HT1080 (cell line): ENCODE data around the gene TMEM184B. TPM values are rescaled to one million over a fixed set of nuclear protein-coding genes. Genes with fewer than 3 reads are reported as not detected.

Experiments
- DNase-seq: peaks from one replicate; pipeline ENCODE4 v3.0.0-alpha.2; 2015; ENCODE audit warnings: low read depth
- total RNA-seq: library from RNA; depleted of rRNA; stranded (reverse); fragments of >200 nt; shearing (Covaris generic); gene quantifications from 2 replicates; pipeline ENCODE4 v1.2.3, GENCODE V29; 2014

The TMEM184B gene
- total RNA-seq, 1 experiment from 2014 or later = 30.3 TPM

DNA sequence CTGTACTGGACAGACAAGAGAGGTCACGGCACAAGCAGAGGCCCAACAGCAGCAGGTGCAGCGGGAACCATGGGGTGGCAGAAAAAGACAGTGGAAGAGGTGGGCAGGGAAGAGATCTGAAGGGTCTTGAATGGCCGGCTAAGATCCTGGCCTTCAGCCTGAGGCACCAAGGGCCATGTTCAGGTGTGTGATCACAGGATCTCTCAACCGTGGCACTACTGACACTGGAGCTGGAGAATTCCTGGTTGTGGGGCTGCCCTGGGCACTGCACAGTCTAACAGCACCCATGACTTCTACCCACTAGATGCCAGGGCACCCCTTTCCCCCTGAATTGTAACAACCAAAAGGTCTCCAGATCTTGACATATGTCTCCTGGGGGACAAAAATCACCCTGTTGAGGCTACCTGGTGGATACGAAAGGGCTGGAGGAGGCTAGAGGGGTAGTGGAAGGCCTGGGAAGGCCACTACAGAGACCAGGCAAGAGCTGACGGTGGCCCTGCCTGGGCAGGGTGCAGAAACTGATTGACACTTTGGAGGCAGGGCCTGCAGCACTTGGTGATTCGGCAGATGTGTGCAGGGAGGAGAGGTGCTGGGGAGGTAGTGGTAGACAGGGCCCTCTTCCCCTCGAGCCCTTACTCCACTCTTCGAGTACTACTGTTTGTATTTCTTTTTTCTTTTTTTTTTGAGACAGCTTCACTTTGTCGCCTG is 36.1 kb upstream of the TMEM184B start:
- no peak for DNase-seq

DNA sequence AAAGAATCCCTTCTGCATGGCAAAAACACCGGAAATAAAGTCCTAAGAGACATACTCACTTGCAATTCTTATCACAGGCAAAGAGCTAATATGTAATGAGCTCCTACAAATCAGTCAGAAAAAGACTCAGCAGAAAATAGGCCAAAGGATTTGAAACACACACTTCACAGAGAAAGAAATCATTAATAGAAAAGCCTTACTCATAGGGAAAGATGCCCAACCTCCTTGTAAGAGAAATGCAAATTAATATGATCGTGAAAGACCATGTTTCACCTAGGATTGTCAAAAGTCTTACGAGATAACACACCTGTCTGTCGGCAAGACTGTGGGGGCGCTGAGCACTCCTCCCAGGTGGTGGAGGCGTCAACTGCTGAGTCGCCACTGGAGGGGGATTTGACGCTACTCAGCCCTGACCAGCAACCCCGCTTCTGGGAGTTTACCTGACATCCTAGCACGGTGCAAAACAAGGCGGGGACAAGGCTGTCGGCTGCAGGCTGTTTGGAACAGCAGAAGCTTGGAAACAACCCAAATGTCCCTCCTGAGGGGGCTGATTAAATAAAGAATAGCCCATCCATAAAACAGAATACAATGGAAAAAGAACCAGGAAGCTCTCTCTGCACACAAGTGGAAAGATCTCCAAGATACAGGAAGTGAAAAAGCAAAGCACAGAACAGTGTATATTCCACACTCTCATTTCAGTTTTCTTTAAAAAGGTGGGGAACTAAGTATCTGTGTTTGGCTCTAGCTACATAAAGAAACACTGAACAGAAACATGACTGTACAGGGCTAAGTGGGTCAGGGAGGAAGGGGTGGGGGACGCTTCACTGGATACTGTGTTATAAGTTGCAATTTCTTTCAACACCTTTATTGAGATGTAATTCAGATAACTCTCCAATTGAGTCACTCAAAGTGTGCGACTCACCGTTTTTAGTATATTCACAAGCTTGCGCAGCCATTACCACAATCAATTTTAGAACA is 33.0 kb upstream of the TMEM184B start:
- DNase-seq = no peak

DNA sequence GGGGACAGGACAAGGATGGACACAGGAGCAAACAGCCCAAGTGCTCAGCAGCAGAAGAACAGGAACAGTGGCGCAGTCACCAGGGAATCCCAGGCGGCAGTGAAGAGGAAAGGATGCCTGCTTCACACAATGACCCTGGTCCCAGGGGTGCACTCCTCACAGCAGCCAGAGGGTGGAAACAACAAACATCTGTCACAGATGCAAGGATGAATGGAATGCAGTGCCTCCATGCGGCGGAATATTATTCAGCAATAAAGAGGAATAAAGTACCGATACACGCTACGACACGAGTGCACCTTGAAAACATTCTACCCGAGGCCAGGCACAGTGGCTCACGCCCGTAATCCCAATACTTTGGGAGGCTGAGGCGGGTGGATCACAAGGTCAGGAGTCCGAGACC is 31.7 kb upstream of the TMEM184B start:
- DNase-seq = no peak

DNA sequence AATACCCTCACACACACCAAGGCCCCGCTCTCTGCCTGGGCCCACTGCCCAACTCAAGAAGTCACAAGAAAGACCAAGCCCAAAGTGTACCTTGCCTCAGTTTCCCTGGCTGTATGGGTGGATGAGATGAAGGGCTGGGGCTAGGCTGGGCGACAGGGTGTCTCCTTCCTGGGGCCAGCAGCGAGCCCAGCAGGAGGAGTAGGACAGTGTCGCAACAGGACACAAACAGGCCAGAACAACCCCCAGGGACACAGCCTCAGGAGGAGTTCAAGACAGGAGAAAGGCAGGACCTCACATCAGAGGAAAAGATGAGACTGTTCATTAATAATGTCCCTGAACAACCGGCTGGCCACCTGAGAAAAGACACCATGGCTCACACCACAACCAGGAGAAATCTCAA is 31.2 kb upstream of the TMEM184B start:
- DNase-seq = no peak

DNA sequence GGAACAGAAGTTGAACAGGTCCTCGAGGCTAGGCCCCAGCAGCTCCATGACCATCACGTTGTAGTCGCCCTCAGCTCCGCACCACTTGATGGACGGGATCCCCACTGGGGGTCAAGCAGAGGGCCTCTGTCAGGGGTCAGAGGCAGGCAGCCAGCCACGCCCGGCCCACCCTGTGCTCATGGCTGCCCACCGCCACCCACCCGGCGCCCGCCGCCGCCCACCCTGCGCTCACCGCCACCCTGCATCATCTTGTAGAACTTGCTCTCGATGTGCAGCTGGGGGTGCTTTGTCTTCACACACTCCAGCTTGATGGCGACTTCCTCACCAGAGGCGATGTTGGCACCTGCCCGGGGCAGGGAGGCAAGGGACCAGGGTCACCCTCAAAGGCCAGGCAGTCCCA is 30.1 kb upstream of the TMEM184B start:
- no peak for DNase-seq

DNA sequence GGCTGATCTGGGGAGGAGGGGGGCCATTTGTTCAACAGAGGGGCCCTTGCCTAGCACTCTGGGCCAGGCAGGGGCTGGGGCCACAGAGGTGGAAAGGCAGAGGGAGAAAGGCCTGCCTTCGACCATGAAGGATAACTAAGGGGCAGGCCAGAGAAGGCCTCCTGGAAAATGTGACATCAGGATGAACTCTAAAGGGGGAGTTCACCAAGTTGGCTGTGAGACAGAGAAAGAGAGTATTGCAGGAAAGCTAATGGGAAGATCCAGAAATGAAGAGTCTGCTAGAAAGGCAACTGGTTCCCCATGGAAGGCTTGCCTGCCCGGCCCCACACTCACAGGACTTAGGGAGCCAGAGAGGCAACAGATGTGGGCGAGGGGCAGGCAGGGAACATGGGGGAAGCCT is 28.1 kb upstream of the TMEM184B start:
- no peak for DNase-seq

DNA sequence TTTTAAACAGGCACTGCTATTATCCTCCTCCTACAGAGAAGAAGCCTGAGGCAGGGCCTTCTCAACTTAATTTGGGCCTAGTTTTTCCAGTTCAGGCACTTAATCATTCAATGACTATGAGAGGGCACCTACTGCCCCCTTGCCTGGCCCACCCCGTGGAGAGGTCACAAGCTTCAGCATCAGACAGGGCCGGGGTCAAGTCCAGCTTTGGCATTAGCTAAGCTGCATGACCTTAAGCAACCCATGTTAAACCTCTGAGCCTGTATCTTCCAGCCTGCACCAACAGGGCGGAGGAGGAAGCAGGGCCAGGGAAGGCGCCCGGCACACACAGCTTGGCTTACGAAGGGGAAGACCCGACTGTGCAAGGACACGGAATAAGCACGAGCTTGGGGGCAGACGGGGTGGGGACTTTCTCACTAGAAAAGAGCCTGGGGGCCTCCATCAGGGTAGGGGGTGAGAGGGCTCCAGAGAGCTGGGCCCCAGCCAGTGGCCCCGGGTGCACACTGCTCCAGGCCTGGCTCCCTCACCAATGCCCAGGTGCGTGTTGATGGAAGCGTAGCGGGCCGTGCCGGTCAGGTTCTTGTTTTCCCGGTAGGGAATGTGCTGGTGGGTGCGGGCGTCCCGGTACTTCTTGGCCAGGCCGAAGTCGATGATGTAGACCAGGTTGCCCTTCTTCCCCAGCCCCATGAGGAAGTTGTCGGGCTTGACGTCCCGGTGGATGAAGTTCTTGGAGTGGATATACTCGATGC is 27.6 kb upstream of the TMEM184B start:
- no peak for DNase-seq

DNA sequence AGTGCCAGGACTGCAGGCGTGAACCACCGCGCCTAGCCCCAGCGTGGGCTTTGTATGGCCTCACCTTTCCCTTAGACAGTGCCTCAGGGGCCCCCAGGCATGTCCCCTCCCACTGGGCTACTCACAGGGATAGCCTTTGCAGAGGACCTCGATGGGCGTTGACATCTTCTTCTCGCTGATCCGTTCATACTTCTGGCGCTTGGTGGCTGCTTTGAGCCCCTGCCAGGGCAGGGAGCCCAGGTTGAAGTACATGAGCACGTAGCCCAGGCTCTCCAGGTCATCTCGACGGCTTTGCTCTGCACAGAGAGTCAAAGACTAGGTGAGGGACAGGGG is 26.9 kb upstream of the TMEM184B start:
- no peak for DNase-seq

DNA sequence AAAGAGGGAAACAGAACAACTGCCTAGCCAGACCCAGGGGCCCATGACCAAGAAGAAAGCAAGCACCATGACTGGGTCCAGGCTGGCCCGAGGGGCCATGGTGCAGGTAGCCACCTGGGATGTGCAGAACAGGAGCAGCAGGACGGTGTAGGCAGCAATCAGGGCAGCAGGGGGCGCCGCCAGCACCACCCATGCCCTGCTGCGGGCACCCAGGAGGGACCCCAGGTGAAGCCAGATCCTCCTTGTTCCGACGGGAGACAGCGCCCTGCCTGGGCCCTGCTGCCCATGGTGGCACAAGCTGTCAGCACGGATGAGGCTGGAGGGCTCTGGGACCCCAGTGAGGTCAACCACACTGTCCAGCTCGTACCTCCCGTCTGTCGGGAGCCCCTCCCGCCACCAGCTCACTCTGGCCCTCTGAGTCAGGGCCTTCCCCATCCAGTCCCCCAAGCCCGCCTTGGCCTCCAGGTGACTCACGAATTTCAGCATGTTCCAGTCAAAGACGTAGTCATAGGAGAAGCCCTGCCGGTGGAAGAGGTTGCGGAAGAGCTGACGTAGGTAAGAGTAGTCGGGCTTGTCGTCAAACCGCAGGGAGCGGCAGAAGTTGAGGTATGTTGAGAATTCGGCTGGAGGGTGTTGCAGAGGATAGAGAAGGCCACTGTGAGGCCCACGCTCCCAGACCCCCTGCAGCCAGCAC is 25.6 kb upstream of the TMEM184B start:
- DNase-seq = peak; percentile 99

DNA sequence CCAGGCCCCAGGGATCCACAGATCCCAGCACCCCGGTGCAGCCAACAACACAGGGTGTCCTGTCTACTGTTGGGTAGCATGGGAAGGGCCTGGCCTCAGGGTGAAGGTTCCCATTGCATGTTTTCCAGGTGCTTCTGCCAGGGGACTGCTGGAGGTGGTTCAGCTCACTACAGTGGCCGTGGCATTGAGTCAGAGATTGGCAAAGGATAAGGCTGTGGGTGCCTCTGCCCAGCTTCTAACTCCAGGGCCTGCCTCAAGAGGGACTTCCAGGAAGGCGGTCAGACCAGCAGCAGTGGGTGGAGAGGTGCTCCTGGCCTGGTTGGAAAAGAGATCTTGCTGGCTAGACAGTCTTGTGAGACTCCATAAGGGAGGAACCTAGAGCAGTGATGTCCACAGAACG is 23.6 kb upstream of the TMEM184B start:
- no peak for DNase-seq

DNA sequence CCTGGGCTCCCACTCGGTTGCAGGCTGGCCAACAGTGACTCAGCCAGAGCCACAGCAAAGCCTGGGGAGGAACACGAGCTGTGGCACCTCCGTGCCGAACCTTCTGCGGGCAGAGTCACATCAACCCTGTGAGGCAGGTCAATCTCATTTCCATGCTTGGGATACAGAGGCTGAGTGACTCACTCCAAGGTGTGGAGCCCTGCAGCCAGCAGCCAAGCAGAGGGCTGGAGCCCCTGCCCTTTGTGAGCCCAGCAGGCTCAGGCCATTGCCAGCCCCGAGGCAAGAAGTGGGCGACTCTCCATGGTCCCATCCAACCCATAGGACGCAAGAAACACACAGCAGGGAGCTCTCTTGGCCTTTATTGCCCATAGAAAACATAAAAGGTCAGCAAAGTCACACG is 23.1 kb upstream of the TMEM184B start:
- no peak for DNase-seq

DNA sequence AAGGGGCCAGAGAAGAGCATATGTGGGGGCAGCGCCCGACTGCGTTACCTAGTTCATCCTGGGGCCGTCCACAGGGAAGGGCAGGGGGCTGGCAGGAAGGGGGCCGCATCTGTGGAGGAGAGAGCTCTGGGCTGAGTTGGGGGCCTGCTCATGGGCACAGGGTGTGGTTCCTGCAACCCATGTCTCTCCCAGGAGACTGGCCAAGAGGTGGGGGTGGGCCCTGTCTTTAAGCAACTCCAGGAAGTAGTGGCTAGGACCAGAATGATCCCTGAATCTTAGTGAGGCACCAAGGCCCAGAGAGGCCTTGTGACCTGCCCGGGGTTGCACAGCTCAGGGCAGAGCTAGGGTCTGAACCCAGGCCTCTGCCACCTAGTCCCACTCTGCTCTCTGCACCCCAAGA is 22.5 kb upstream of the TMEM184B start:
- no peak for DNase-seq

DNA sequence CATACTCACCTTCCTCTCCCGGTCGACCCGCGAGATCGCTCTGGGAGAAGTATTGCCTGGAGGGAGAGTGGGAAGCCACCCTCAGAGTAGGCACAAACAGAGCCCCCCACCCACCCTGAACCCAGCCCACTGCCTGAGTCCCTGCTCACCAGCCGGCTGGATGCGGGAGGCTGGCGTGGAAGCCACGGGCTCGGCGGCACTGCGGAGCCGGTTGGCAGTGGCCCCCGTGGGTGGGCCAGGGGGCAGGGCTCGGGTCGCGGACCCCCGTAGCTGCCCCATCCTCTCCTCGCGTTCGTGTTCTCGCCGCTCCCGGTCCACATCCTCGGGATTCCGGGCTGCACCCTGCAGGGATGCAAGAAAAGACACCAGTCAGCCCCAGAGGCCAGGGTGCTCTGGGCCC is 21.4 kb upstream of the TMEM184B start:
- no peak for DNase-seq

DNA sequence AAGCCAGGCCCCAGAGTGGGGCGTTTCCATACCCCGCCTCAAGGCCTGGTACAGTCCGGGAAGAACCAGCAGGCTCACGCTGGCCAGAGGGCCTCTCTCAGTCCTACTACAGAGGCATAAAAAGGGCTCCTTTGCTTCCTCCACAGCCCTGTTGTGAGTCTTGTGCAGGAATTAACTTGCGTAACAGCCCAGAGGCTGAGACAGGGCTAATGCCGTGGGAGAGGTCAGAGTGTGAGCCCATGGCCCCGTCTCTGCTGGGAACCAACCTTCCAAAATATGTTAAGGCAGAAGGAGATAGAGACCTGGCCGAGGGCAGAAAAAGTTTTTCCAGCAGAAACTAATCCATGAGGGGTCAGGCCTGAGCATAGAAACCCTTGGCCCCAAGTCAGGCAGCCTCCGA is 19.9 kb upstream of the TMEM184B start:
- DNase-seq = no peak

DNA sequence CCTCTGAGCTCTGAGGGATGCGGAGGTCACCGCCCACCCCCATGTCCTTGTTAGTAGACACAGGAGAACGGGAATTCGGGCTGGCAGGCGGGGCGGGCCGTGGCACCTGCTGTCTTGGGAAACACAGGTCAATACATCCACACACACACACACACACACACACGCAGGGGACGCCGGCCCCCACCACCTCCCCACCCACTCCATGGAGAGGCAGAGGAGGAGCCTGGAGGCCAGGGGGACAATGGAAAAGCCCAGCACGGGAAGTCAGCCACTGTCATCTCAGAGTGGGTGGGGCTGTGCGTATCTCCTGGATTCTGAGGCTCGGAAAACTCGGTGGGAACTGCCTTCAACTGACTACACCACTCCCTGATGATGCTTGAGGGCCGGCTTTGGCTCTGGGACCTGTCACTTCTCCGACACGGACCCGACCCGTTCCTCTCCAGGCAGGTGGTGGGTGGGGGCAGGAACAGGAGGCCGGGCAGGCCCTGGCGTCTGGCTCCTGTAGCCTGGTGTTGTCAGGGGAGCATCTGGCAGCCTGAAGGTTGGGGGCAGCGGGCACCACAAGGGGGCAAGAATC is 18.5 kb upstream of the TMEM184B start:
- DNase-seq = no peak

DNA sequence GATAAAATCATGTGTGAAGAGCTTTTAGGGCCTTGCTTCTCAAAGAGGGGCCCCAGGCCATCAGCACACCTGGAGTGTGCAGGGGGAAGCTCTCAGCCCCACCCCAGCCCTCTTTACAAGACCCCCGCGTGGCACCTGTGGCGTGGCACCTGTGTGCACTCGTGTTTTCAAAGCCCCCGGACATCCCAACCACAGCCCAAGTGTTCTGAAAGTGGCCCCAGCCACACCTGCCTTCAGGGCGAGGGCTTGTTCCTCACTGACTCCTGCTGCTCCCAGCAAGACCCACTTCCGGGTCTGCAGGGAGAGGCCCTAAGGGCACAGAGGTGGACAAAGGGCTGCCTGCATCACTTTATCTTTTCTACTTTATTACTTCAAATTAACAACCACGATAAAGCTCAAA is 17.5 kb upstream of the TMEM184B start:
- DNase-seq = no peak

DNA sequence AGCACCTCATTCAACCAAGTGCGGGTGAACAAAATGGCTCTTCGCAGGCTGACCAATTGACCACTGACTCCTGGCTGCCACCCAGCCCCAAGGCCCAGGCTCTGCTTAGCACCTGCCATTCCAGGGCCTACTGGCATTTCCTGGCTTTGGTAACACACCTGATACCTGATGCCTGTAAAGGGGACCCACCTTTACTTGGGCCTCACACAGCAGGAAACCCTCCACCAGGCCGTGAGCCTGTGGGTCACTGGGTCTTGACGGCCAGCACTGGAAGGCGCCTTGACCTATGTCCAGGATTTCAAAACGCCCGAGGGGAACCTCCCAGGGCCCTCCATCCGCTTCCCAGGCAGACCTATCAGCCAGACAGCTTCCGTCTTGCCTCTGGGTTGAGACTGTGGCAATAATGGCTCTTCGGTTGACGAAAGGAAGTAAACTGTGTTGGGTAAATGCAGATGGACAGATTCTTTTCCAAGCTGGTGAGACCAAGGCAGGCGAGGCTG is 16.8 kb upstream of the TMEM184B start:
- no peak for DNase-seq

DNA sequence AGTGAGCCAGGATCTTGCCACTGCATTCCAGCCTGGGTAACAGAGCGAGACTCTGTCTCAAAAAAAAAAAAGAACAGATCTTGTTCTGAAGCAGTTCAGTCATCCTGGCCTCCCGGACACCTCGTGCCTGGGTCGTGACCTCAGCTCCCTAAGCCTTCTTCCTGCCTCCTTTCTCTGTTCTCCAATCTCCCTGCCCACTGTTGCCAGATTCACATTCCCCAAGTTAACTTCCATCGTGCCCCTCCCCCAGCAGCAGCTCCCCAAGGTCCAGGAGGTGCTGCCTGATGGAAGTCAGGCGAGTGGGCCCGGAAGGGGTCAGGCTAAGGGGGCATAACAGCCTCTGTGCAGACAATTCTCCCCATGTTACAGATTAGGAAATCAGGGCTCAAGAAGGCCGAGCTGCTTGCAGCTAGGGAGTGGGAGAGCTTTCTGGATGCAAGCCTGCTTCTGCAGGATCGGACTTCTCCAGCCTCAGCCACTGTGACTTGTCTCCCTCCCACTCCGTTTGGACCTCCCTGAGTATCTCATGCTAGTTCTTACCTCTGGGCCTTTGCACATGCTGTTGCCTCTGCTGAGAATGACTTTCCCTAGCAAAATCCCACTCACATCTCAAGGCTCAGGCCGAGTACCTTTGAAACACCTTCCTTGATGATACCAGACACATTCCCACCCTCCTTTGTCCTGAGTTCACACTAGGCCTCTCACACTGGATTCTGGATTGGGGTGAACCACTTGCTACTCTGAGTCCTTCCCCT is 14.3 kb upstream of the TMEM184B start:
- DNase-seq = no peak

DNA sequence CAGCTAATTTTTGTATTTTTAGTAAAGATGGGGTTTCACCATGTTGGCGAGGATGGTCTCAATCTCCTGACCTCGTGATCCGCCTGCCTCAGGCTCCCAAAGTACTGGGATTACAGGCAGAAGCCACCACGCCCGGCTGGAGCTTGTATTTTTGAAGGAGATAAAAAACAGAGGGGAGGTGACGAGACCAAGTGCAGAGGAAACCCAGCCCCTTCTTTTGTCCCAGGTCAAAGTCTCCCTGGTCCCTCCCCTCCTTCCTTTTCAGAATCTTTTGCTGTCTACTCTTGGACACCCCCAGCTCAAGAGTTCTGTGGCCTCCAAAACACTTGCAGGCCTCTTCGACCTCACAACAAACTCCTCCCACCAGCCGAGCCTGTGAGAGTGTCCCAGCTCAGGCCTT is 12.2 kb upstream of the TMEM184B start:
- no peak for DNase-seq

DNA sequence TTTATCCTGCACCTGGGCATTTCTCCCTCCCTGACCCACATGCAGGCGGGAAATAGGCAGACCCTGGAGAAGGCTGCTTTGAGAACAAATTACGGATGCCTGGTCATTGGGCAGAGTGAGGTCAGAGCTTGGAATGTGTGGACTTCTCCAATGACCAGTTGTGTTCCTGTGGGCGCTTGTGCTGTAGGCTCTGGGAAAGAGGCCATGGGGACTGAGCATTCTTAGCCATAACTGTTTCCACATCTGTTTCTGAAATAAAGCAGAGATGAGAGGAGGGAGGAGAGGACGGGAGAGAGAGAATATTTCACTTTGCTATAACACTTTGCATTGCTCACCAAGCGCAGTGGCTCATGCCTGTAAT is 11.2 kb upstream of the TMEM184B start:
- no peak for DNase-seq
